HG02973 (cell line): ENCODE measurements around the gene PNKP.
"Not testable (repeated sequence)": the region's sequence is repeated elsewhere in the genome, so short reads cannot be mapped to it uniquely, and the experiment has no call there.

ENCODE experiments used
- ATAC-seq: cut with Tn5 transposase; IDR thresholded peaks from one replicate; pipeline ENCODE4 v1.9.1; 2021; ENCODE audit warnings: moderate library complexity; ENCODE audit not compliant: unreplicated experiment

Gene PNKP

GRCh38 chr19:49824662-49825061 lies 42.7 kb downstream of the PNKP start:
- no peak for ATAC-seq

- ATAC-seq, result no peak
Observed at GRCh38 chr19:49823472-49823871, 43.9 kb downstream of the PNKP start.

- ATAC-seq, result no peak
Observed at GRCh38 chr19:49820125-49820524, 47.3 kb downstream of the PNKP start.

GRCh38 chr19:49819452-49820115 lies 47.8 kb downstream of the PNKP start:
- not testable (repeated sequence) for ATAC-seq

GRCh38 chr19:49818649-49819370 lies 48.6 kb downstream of the PNKP start:
- no peak for ATAC-seq

GRCh38 chr19:49817964-49818648 lies 49.3 kb downstream of the PNKP start, which contains the start of gene MED25:
TSS of gene MED25 (plus strand) at chr19:49818289. CDS start at chr19:49818342, 53 bp downstream.
- peak; percentile 51 for ATAC-seq

- no peak for ATAC-seq
Observed at GRCh38 chr19:49816590-49816989, 50.8 kb downstream of the PNKP start.

- ATAC-seq, result no peak
Observed at GRCh38 chr19:49814010-49814409, 53.4 kb downstream of the PNKP start.

- ATAC-seq, result peak; percentile 49
Observed at GRCh38 chr19:49812997-49813861, 54.1 kb downstream of the PNKP start, which contains the start of gene FUZ. TSS of gene FUZ (minus strand) at chr19:49813292. CDS start at chr19:49813106, 186 bp downstream.

GRCh38 chr19:49812452-49812996 lies 54.9 kb downstream of the PNKP start:
- ATAC-seq, result no peak

GRCh38 chr19:49811328-49811727 lies 56.0 kb downstream of the PNKP start:
- no peak for ATAC-seq
